KMS-11 (cell line): ENCODE data around the gene ATP2A3.

Source experiments
- H2AFZ ChIP-seq: fragments of 200-600 bp; sonication (generic); 2 replicates; pipeline ENCODE4 v1.6.1; 2016; ENCODE audit warnings: antibody characterized with exemption, mixed run types, low read depth
- H3K27ac ChIP-seq: fragments of 200-600 bp; sonication (generic); 2 replicates; pipeline ENCODE4 v1.6.1; 2016; ENCODE audit warnings: mild to moderate bottlenecking, mixed run types
- H3K27me3 ChIP-seq: fragments of 200-600 bp; sonication (generic); 2 replicates; pipeline ENCODE4 v1.6.1; 2017; ENCODE audit warnings: mild to moderate bottlenecking, low read depth, mixed run types, moderate library complexity; ENCODE audit not compliant: insufficient read depth
- H3K36me3 ChIP-seq: fragments of 200-600 bp; sonication (generic); 2 replicates; pipeline ENCODE4 v1.6.1; 2017; ENCODE audit warnings: mild to moderate bottlenecking, mixed run types; ENCODE audit not compliant: insufficient read depth
- H3K4me1 ChIP-seq: fragments of 200-600 bp; sonication (generic); 2 replicates; pipeline ENCODE4 v1.6.1; 2016; ENCODE audit warnings: mild to moderate bottlenecking, low read depth, mixed run types; ENCODE audit not compliant: poor library complexity, severe bottlenecking
- H3K4me2 ChIP-seq: fragments of 200-600 bp; sonication (generic); 2 replicates; pipeline ENCODE4 v1.7.0; 2016; ENCODE audit warnings: mild to moderate bottlenecking, mixed run types
- H3K4me3 ChIP-seq: fragments of 200-600 bp; sonication (generic); IDR thresholded peaks from 2 replicates; pipeline ENCODE4 v1.6.1; 2017; ENCODE audit warnings: low read depth, low read length, mixed read lengths; ENCODE audit not compliant: insufficient read depth
- H3K79me2 ChIP-seq: fragments of 200-600 bp; sonication (generic); 2 replicates; pipeline ENCODE4 v1.6.1; 2016; ENCODE audit warnings: low read depth, mixed run types; ENCODE audit not compliant: insufficient read depth
- H3K9ac ChIP-seq: fragments of 200-600 bp; sonication (generic); 2 replicates; pipeline ENCODE4 v1.6.1; 2016; ENCODE audit warnings: mild to moderate bottlenecking, mixed run types
- H4K20me1 ChIP-seq: fragments of 200-600 bp; sonication (generic); 2 replicates; pipeline ENCODE4 v1.6.1; 2016; ENCODE audit warnings: mild to moderate bottlenecking, mixed run types; ENCODE audit not compliant: insufficient read depth
- TF ChIP-seq, protein P1 (sequence below): fragments of 200-600 bp; sonication (generic); conservative IDR thresholded peaks from 2 replicates; pipeline ENCODE4 v1.6.1; 2017; ENCODE audit warnings: low read depth, mild to moderate bottlenecking, antibody characterized with exemption, low read length, moderate library complexity, mixed read lengths

Gene ATP2A3

GRCh38 chr17:3922765-3923164, 41.5 kb downstream of the ATP2A3 start:
- Histone ChIP-seq H4K20me1 (no peaks in the 10 kb centered on the region), H3K9ac (no peak overlapping the region), H3K4me1 (no peaks in the 10 kb centered on the region), H3K4me3 (no peak overlapping the region), H3K79me2 (no peaks in the 10 kb centered on the region), H3K4me2 (no peak overlapping the region), H2AFZ (no peak overlapping the region), H3K27me3 (no peaks in the 10 kb centered on the region), H3K27ac (no peak overlapping the region), H3K36me3 (no peaks in the 10 kb centered on the region)
- TF ChIP-seq, protein P1, sequence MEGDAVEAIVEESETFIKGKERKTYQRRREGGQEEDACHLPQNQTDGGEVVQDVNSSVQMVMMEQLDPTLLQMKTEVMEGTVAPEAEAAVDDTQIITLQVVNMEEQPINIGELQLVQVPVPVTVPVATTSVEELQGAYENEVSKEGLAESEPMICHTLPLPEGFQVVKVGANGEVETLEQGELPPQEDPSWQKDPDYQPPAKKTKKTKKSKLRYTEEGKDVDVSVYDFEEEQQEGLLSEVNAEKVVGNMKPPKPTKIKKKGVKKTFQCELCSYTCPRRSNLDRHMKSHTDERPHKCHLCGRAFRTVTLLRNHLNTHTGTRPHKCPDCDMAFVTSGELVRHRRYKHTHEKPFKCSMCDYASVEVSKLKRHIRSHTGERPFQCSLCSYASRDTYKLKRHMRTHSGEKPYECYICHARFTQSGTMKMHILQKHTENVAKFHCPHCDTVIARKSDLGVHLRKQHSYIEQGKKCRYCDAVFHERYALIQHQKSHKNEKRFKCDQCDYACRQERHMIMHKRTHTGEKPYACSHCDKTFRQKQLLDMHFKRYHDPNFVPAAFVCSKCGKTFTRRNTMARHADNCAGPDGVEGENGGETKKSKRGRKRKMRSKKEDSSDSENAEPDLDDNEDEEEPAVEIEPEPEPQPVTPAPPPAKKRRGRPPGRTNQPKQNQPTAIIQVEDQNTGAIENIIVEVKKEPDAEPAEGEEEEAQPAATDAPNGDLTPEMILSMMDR, result no peak

DNA sequence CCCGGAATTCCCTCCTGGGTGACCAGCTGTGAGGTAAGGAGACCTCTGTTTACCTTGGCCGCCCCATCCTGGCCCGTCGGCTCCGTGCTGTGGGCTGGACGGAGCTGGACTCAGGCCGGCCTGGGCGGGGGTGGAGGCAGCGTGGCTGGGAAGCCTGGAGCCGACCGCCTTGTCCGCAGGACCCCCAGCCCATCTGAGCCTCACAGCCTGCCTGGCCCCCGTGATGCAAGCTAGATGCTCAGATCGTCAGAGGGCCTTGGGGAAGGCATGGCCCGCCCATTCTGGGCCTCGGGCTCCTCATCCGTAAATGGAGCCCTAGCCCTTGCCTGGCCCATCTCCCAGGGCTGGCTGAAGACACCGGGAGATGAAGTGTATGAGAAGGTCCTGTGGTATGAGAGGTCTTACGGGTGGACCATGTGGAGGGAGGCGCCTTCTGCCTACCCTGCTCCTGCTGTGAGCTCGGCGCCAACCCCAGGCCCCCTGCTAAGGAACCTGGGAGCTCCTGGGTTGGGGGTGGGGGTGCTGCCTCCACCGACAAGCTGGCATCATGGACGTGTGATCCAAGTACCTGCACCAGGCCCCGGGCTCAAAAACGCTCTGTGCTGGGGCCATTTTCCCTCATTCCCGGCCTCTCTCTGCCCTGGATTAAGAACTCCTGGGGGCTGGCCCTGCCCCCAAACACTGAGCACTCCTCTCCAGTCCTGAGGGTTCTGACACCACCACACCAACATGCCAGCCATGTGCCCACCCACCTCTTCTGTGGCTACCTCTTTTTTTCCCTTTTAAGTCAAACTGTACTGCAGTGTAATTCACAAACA, 42.5 kb downstream of the ATP2A3 start:
- Histone ChIP-seq H4K20me1 (no peaks in the 10 kb centered on the region), H3K4me1 (no peaks in the 10 kb centered on the region), H3K27ac (no peak overlapping the region), H3K9ac (no peak overlapping the region), H3K4me3 (no peak overlapping the region), H3K27me3 (no peaks in the 10 kb centered on the region), H3K36me3 (no peaks in the 10 kb centered on the region), H2AFZ (no peak overlapping the region), H3K4me2 (no peak overlapping the region), H3K79me2 (no peaks in the 10 kb centered on the region)
- TF ChIP-seq, protein P1, result no peak

DNA sequence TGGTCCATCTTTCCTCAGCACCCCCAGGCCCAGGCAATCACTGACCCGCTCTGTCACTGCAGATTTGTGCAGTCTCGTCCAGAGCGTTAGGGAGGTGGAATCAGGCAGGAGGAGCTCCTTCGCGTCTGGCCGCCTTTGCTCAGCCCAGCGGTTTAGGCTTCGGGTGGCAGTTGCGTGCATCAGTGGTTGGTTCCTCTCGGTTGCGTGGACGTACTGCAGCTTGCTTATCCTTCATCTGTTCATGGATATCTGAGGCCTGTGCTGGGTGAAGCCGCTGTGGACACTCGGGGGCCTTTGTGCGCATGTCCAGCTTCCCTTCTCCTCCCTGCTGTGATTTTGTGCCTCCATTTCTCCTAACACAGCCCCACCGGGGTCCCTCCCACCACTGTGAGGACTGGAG, 43.2 kb downstream of the ATP2A3 start:
- Histone ChIP-seq H3K27ac (no peak overlapping the region), H3K4me2 (no peak overlapping the region)
- TF ChIP-seq, protein P1, result no peak

GRCh38 chr17:3919123-3919624, 45.1 kb downstream of the ATP2A3 start:
- H2AFZ ChIP-seq, result no peak overlapping the region
- no peak overlapping the region for H3K4me3 ChIP-seq
- H3K4me1 ChIP-seq, result peaks cover 4% of the 10 kb centered on the region
- no peaks in the 10 kb centered on the region for H3K27me3 ChIP-seq
- no peaks in the 10 kb centered on the region for H3K79me2 ChIP-seq
- no peak overlapping the region for H3K27ac ChIP-seq
- TF ChIP-seq, protein P1, result no peak
- no peak overlapping the region for H3K9ac ChIP-seq
- H3K36me3 ChIP-seq, result no peaks in the 10 kb centered on the region
- H4K20me1 ChIP-seq, result no peaks in the 10 kb centered on the region
- no peak overlapping the region for H3K4me2 ChIP-seq

More for the DNA sequence above, 43.2 kb downstream of the ATP2A3 start:
- H2AFZ ChIP-seq, result no peak overlapping the region
- no peaks in the 10 kb centered on the region for H4K20me1 ChIP-seq
- H3K36me3 ChIP-seq, result no peaks in the 10 kb centered on the region
- no peaks in the 10 kb centered on the region for H3K79me2 ChIP-seq
- no peak overlapping the region for H3K9ac ChIP-seq
- H3K27me3 ChIP-seq, result no peaks in the 10 kb centered on the region
- H3K4me3 ChIP-seq, result no peak overlapping the region
- no peaks in the 10 kb centered on the region for H3K4me1 ChIP-seq
